CD4-positive, CD25-positive, alpha-beta regulatory T cell (primary cell): ENCODE measurements around the gene ORM2. TPM values are rescaled to one million over a fixed set of nuclear protein-coding genes. Genes with fewer than 3 reads are reported as not detected.

ENCODE experiments used
- ATAC-seq, 2 donors: fragments of 150-1000 bp; cut with Tn5 transposase; one replicate each; pipeline ENCODE4 v1.10.0; 2021; ENCODE audit warnings: low read depth in 2 of 2, moderate number of reproducible peaks in 2 of 2, moderate library complexity in 1 of 2
- DNase-seq, 3 donors: peaks; one replicate each; pipeline versions ENCODE4 v3.0.0 to v3.0.0-alpha.2; 2012 to 2022; ENCODE audit warnings: mixed read lengths in 1 of 3
- H3K27ac ChIP-seq: one replicate; pipeline ENCODE4 v1.7.0; 2013; ENCODE audit warnings: mild to moderate bottlenecking, low read length; ENCODE audit not compliant: insufficient read depth, poor library complexity, severe bottlenecking
- H3K27me3 ChIP-seq: one replicate; pipeline ENCODE4 v1.7.0; 2013; ENCODE audit warnings: low read length; ENCODE audit not compliant: control insufficient read depth, insufficient read depth
- H3K36me3 ChIP-seq: one replicate; pipeline ENCODE4 v1.7.0; 2013; ENCODE audit warnings: mild to moderate bottlenecking, low read length, moderate library complexity; ENCODE audit not compliant: control insufficient read depth, insufficient read depth
- H3K4me1 ChIP-seq: 2 replicates; pipeline ENCODE4 v1.7.0; 2013; ENCODE audit warnings: mild to moderate bottlenecking, low read length; ENCODE audit not compliant: insufficient read depth, control insufficient read depth, poor library complexity, severe bottlenecking
- H3K4me3 ChIP-seq: one replicate; pipeline ENCODE4 v1.7.0; 2013; ENCODE audit warnings: low read depth, mild to moderate bottlenecking, low read length, moderate library complexity
- H3K9me3 ChIP-seq, 2 experiments: 1 replicate in 1 of 2; 2 replicates in 1 of 2; pipeline ENCODE4 v1.7.0; 2013; ENCODE audit warnings: low read length in 2 of 2, mild to moderate bottlenecking in 1 of 2, moderate library complexity in 1 of 2; ENCODE audit not compliant: control insufficient read depth in 2 of 2
- H3K27ac Mint-ChIP-seq, 3 donors: one replicate each; pipeline ENCODE4 v1.8.0; 2020 to 2022; ENCODE audit warnings: mild to moderate bottlenecking in 3 of 3, mixed read lengths in 3 of 3, moderate library complexity in 2 of 3
- H3K27me3 Mint-ChIP-seq: one replicate; pipeline ENCODE4 v1.8.0; 2022; ENCODE audit warnings: mild to moderate bottlenecking, mixed read lengths
- H3K36me3 Mint-ChIP-seq: one replicate; pipeline ENCODE4 v1.8.0; 2020; ENCODE audit warnings: mixed read lengths
- H3K4me1 Mint-ChIP-seq, 4 donors: one replicate each; pipeline ENCODE4 v1.8.0; 2020 to 2022; ENCODE audit warnings: mixed read lengths in 4 of 4, mild to moderate bottlenecking in 1 of 4
- H3K4me3 Mint-ChIP-seq, 4 donors: one replicate each; pipeline ENCODE4 v1.8.0; 2020 to 2022; ENCODE audit warnings: mild to moderate bottlenecking in 4 of 4, mixed read lengths in 4 of 4, moderate library complexity in 3 of 4
- H3K9me3 Mint-ChIP-seq, 7 donors: one replicate each; pipeline ENCODE4 v1.8.0; 2020 to 2022; ENCODE audit warnings: mixed read lengths in 7 of 7, mild to moderate bottlenecking in 3 of 7, moderate library complexity in 2 of 7
- polyA plus RNA-seq, 4 donors: library from polyadenylated mRNA; unstranded; fragments of 300-500 nt; fragmentation: Illumina TruSeq; gene quantifications; one replicate each; pipeline ENCODE4 v1.2.3, GENCODE V29; 2021
- total RNA-seq: library from RNA; stranded (reverse); gene quantifications from one replicate; pipeline ENCODE4 v1.2.3, GENCODE V29; 2022

The ORM2 gene
- total and polyA plus RNA-seq, 5 donors from 2014 or later, result not detected

GRCh38 chr9:114307899-114308267 is 21.8 kb upstream of the ORM2 start:
- DNase-seq (no peak), ATAC-seq (no peak)
- H3K27ac ChIP-seq, result no peak overlapping the region
- H3K4me1 ChIP-seq, result no peaks in the 10 kb centered on the region
- H3K27me3 Mint-ChIP-seq, result peaks cover 4% of the 10 kb centered on the region
- H3K27ac Mint-ChIP-seq, result no peak overlapping the region
- peaks cover 0 to 8% (median 0%) of the 10 kb centered on the region in 4 donors for H3K4me1 Mint-ChIP-seq
- H3K4me3 Mint-ChIP-seq, result no peak overlapping the region
- no peak overlapping the region for H3K4me3 ChIP-seq
- peaks cover 0 to 1% (median 0%) of the 10 kb centered on the region in 7 donors for H3K9me3 Mint-ChIP-seq
- no peaks in the 10 kb centered on the region for H3K36me3 Mint-ChIP-seq
- no peaks in the 10 kb centered on the region for H3K36me3 ChIP-seq
- H3K27me3 ChIP-seq, result no peaks in the 10 kb centered on the region
- no peaks in the 10 kb centered on the region for H3K9me3 ChIP-seq

- H3K4me3 Mint-ChIP-seq, result no peak overlapping the region
- peaks cover 0 to 8% (median 0%) of the 10 kb centered on the region in 4 donors for H3K4me1 Mint-ChIP-seq
- Histone ChIP-seq H3K36me3 (no peaks in the 10 kb centered on the region), H3K27ac (no peak overlapping the region), H3K4me3 (no peak overlapping the region), H3K4me1 (no peaks in the 10 kb centered on the region), H3K27me3 (no peaks in the 10 kb centered on the region), H3K9me3 (no peaks in the 10 kb centered on the region)
- no peak overlapping the region for H3K27ac Mint-ChIP-seq
- ATAC-seq (no peak), DNase-seq (no peak)
- H3K36me3 Mint-ChIP-seq, result no peaks in the 10 kb centered on the region
- peaks cover 4% of the 10 kb centered on the region for H3K27me3 Mint-ChIP-seq
- H3K9me3 Mint-ChIP-seq, result peaks cover 0 to 1% (median 0%) of the 10 kb centered on the region in 7 donors
Measured at GRCh38 chr9:114308361-114308950, 21.2 kb upstream of the ORM2 start.

GRCh38 chr9:114309096-114309495 is 20.6 kb upstream of the ORM2 start:
- H3K4me3 ChIP-seq, result no peak overlapping the region
- no peak overlapping the region for H3K27ac Mint-ChIP-seq
- H3K4me3 Mint-ChIP-seq, result no peak overlapping the region
- H3K36me3 ChIP-seq, result no peaks in the 10 kb centered on the region
- H3K27me3 ChIP-seq, result no peaks in the 10 kb centered on the region
- H3K27me3 Mint-ChIP-seq, result peaks cover 2% of the 10 kb centered on the region
- H3K4me1 Mint-ChIP-seq, result peaks cover 0 to 8% (median 0%) of the 10 kb centered on the region in 4 donors
- no peak for ATAC-seq
- no peak for DNase-seq
- H3K4me1 ChIP-seq, result no peaks in the 10 kb centered on the region
- no peaks in the 10 kb centered on the region for H3K36me3 Mint-ChIP-seq
- no peak overlapping the region for H3K27ac ChIP-seq
- H3K9me3 Mint-ChIP-seq, result peaks cover 0 to 1% (median 0%) of the 10 kb centered on the region in 7 donors
- H3K9me3 ChIP-seq, result no peaks in the 10 kb centered on the region

GRCh38 chr9:114310471-114311450 is 18.9 kb upstream of the ORM2 start:
- DNase-seq, result no peak
- peaks cover 0 to under 1% (median 0%) of the 10 kb centered on the region in 4 donors for H3K4me1 Mint-ChIP-seq
- H3K27me3 Mint-ChIP-seq, result no peaks in the 10 kb centered on the region
- no peaks in the 10 kb centered on the region for H3K36me3 Mint-ChIP-seq
- no peaks in the 10 kb centered on the region for H3K9me3 ChIP-seq
- no peak overlapping the region for H3K27ac ChIP-seq
- no peak for ATAC-seq
- H3K4me3 ChIP-seq, result no peak overlapping the region
- no peak overlapping the region for H3K4me3 Mint-ChIP-seq
- no peaks in the 10 kb centered on the region for H3K9me3 Mint-ChIP-seq
- no peaks in the 10 kb centered on the region for H3K27me3 ChIP-seq
- no peaks in the 10 kb centered on the region for H3K36me3 ChIP-seq
- H3K27ac Mint-ChIP-seq, result no peak overlapping the region
- no peaks in the 10 kb centered on the region for H3K4me1 ChIP-seq

GRCh38 chr9:114311571-114312512 is 17.8 kb upstream of the ORM2 start:
- Mint-ChIP-seq H3K27ac (no peak overlapping the region), H3K4me1 (no peaks in the 10 kb centered on the region), H3K36me3 (no peaks in the 10 kb centered on the region), H3K4me3 (no peak overlapping the region), H3K27me3 (peaks cover 3% of the 10 kb centered on the region), H3K9me3 (no peaks in the 10 kb centered on the region)
- H3K4me1 ChIP-seq, result no peaks in the 10 kb centered on the region
- H3K4me3 ChIP-seq, result no peak overlapping the region
- no peak for DNase-seq
- no peaks in the 10 kb centered on the region for H3K27me3 ChIP-seq
- no peak for ATAC-seq
- no peaks in the 10 kb centered on the region for H3K9me3 ChIP-seq
- H3K27ac ChIP-seq, result no peak overlapping the region
- no peaks in the 10 kb centered on the region for H3K36me3 ChIP-seq

GRCh38 chr9:114312513-114312875 is 17.2 kb upstream of the ORM2 start:
- H3K4me1 ChIP-seq, result no peaks in the 10 kb centered on the region
- Mint-ChIP-seq H3K36me3 (no peaks in the 10 kb centered on the region), H3K27ac (no peak overlapping the region), H3K4me3 (no peak overlapping the region), H3K4me1 (no peaks in the 10 kb centered on the region), H3K27me3 (peaks cover 4% of the 10 kb centered on the region), H3K9me3 (no peaks in the 10 kb centered on the region)
- H3K4me3 ChIP-seq, result no peak overlapping the region
- H3K9me3 ChIP-seq, result no peaks in the 10 kb centered on the region
- ATAC-seq (no peak), DNase-seq (no peak)
- no peaks in the 10 kb centered on the region for H3K27me3 ChIP-seq
- H3K36me3 ChIP-seq, result no peaks in the 10 kb centered on the region
- H3K27ac ChIP-seq, result no peak overlapping the region

- no peaks in the 10 kb centered on the region for H3K9me3 Mint-ChIP-seq
- no peaks in the 10 kb centered on the region for H3K36me3 Mint-ChIP-seq
- H3K4me1 ChIP-seq, result no peaks in the 10 kb centered on the region
- no peaks in the 10 kb centered on the region for H3K4me1 Mint-ChIP-seq
- H3K4me3 ChIP-seq, result no peak overlapping the region
- H3K27ac ChIP-seq, result no peak overlapping the region
- H3K9me3 ChIP-seq, result no peaks in the 10 kb centered on the region
- DNase-seq (no peak), ATAC-seq (no peak)
- no peaks in the 10 kb centered on the region for H3K27me3 ChIP-seq
- H3K4me3 Mint-ChIP-seq, result no peak overlapping the region
- H3K27ac Mint-ChIP-seq, result no peak overlapping the region
- no peaks in the 10 kb centered on the region for H3K36me3 ChIP-seq
- H3K27me3 Mint-ChIP-seq, result peaks cover 4% of the 10 kb centered on the region
Measured at GRCh38 chr9:114313186-114313585, 16.5 kb upstream of the ORM2 start.
